ENCODE results near the gene TTC33.
"Not testable (repeated sequence)": the region's sequence is repeated elsewhere in the genome, so short reads cannot be mapped to it uniquely, and the experiment has no call there.

Gene TTC33

DNA sequence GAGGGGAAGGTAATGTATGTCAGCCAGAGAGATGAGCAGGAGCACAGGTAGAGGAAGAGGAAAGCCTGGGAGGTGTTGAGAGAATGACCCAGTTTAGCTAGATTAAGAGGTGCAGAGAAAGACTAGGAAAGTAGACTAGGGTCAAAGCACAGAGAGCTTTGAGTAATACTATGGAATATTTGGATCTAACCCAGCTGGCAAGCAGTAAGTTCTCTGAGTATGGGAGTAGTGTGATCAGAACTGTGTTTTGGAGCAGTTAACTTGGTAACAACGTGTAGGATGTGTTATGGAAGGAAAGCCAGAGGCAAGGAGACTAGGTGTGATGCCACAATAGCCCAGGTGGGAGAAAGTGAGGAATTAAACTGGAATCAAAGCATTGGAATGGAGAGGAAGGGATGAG lies 160.9 kb downstream of the TTC33 start:
- DNase-seq (ENCODE audit: low spot score), result no peak
- TF ChIP-seq, protein P1, sequence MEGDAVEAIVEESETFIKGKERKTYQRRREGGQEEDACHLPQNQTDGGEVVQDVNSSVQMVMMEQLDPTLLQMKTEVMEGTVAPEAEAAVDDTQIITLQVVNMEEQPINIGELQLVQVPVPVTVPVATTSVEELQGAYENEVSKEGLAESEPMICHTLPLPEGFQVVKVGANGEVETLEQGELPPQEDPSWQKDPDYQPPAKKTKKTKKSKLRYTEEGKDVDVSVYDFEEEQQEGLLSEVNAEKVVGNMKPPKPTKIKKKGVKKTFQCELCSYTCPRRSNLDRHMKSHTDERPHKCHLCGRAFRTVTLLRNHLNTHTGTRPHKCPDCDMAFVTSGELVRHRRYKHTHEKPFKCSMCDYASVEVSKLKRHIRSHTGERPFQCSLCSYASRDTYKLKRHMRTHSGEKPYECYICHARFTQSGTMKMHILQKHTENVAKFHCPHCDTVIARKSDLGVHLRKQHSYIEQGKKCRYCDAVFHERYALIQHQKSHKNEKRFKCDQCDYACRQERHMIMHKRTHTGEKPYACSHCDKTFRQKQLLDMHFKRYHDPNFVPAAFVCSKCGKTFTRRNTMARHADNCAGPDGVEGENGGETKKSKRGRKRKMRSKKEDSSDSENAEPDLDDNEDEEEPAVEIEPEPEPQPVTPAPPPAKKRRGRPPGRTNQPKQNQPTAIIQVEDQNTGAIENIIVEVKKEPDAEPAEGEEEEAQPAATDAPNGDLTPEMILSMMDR (IDR thresholded peaks at IDR 0.05; ENCODE audit: borderline replicate concordance, control extremely low read depth, extremely low read depth, insufficient read depth, missing control alignments), result no peak
- in situ Hi-C loops (cut with MboI; ENCODE audit: low sequenced_read_pairs, unreplicated experiment), result no loop called here

DNA sequence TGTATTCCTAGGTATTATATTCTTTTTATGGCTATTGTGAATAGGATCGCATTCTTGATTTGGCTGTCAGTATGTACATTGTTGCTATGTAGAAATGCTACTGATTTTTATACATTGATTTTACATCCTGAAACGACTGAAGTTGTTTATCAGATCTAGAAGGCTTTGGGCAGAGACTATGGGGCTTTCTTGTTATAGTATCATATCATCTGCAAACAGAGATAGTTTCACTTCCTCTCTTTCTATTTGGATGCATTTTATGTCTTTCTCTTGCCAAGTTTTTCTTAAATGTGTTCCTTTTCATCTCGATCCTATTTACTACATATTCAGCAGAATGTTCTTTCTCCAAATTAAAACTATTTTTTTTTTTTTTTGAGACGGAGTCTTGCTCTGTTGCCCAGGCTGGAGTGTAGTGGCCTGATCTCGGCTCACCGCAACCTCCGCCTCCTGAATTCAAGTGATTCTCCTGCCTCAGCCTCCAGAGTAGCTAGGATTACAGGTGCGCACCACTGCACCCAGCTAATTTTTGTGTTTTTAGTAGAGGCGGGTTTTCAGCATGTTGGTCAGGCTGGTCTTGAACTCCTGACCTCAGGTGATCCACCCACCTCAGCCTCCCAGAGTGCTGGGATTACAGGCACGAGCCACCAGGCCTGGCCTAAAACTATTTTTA lies 163.9 kb downstream of the TTC33 start:
- in situ Hi-C loops (cut with MboI; ENCODE audit: low sequenced_read_pairs, unreplicated experiment); DNase-seq (ENCODE audit: low spot score): not testable (repeated sequence)

- TF ChIP-seq, protein P1 (IDR thresholded peaks at IDR 0.05; ENCODE audit: borderline replicate concordance, control extremely low read depth, extremely low read depth, insufficient read depth, missing control alignments), result no peak
- DNase-seq (ENCODE audit: low spot score), result no peak
- in situ Hi-C loops (cut with MboI; ENCODE audit: low sequenced_read_pairs, unreplicated experiment), result no loop called here
These were observed 168.4 kb downstream of the TTC33 start for GRCh38 chr5:40587376-40587775.

- in situ Hi-C loops (cut with MboI; ENCODE audit: low sequenced_read_pairs, unreplicated experiment), result no loop called here
- TF ChIP-seq, protein P1 (IDR thresholded peaks at IDR 0.05; ENCODE audit: borderline replicate concordance, control extremely low read depth, extremely low read depth, insufficient read depth, missing control alignments), result no peak
- DNase-seq (ENCODE audit: low spot score), result no peak
These were observed 170.1 kb downstream of the TTC33 start for GRCh38 chr5:40585537-40586267.

- in situ Hi-C loops (cut with MboI; ENCODE audit: low sequenced_read_pairs, unreplicated experiment), result no loop called here
- DNase-seq (ENCODE audit: low spot score), result no peak
- TF ChIP-seq, protein P1 (IDR thresholded peaks at IDR 0.05; ENCODE audit: borderline replicate concordance, control extremely low read depth, extremely low read depth, insufficient read depth, missing control alignments), result no peak
These were observed 171.7 kb downstream of the TTC33 start for GRCh38 chr5:40584054-40584453.

DNA sequence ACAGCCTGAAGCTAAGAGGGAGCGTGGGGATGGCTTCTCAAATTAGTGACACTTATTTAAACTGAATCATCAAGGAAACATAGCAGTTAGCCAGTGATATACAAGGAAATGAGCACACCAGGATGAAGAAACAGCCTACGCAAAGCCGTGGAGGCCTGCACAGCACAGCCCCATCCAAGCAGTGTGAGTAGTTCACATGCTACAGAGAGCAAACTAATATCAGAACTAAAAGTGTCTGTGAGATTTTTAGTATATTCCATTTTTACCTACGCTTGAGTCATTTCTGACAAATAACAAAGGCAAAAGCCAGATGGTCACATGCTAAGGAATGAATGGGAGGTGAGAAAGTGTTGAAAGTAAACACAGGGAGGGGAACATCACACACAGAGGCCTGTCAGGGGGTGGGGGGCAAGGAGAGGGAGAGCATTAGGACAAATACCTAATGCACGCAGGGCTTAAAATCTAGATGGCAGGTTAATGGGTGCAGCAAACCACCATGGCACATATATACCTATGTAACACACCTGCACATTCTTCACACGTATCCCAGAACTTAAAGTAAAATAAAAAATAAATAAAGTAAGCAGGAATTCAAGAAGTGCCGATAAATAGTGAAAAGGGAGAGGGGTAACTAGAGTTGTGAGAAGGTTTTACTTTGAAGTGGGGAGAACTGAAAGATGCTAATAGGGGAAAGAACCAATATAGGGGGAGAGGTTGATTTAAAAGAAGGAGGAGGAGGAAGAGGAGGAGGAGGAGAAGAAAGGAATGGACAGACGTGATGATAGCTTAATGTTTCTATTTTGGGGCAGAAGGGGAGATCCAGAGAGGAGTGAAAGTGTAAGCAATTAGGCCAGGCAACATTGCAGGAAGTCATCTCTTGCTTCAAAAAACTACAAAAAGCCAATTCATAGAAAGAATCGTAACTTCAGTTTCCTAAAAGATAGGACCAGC lies 177.0 kb downstream of the TTC33 start:
- no peak for DNase-seq (ENCODE audit: low spot score)
- in situ Hi-C loops (cut with MboI; ENCODE audit: low sequenced_read_pairs, unreplicated experiment), result loop anchor here (10.0 kb wide), 1 partner anchor 94 kb away; no protein-coding TSS in a partner anchor
- TF ChIP-seq, protein P1 (IDR thresholded peaks at IDR 0.05; ENCODE audit: borderline replicate concordance, control extremely low read depth, extremely low read depth, insufficient read depth, missing control alignments), result no peak

All from GM13976 (cell line).